ENCODE data around the gene PLCXD3. TPM values are rescaled to one million over a fixed set of nuclear protein-coding genes. Genes with fewer than 3 reads are reported as not detected.

Gene PLCXD3
- total and polyA plus RNA-seq, 2 of the 4 experiments (the other 2 are of a cell fraction): under 0.01 to 0.02 TPM

DNA sequence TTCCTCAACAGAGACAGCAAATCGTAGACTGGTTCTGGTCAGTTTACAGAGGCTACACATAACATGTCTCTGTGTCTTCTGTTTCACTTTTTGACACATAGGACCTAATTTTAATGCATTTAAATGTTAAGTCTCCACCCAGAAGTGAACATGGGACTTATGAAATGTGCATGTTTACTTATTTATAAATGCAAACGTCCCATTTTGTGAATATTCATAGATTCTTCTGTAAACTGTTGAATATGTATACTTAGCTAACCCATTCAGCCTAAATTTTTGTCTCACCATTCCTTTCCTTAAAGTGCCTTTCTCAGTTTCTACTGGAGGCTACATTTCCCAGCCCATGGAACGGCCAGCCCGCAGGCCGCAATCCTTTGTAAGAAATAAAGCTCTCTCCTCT lies 137.2 kb downstream of the PLCXD3 start:
- no peak overlapping the region for H3K27ac ChIP-seq (ENCODE audit: insufficient read depth, low read length)
- no peak overlapping the region for H3K9ac ChIP-seq (ENCODE audit: low read depth, low read length)
- no peak overlapping the region for H3K14ac ChIP-seq (replicated peaks; ENCODE audit: low read depth, low read length)
- no peak overlapping the region for H3K4me3 ChIP-seq (ENCODE audit: insufficient read depth, low read depth, low read length)
- H4K20me1 ChIP-seq (ENCODE audit: insufficient read depth, low read length): no peaks in the 10 kb centered on the region
- BruUV-seq (replicated peaks): no TSS peak
- no peak overlapping the region for H2AFZ ChIP-seq (replicated peaks; ENCODE audit: low read length, poor library complexity)
- intact Hi-C loops (cut with micrococcal nuclease): no loop called here
- H2AK9ac ChIP-seq (replicated peaks; ENCODE audit: low read depth, low read length, poor library complexity): no peak overlapping the region
- H2BK120ac ChIP-seq (ENCODE audit: low read depth, low read length): no peak overlapping the region
- ATAC-seq (ENCODE audit: low read depth) (no peak), DNase-seq (no peak)
- no peak overlapping the region for H4K91ac ChIP-seq (ENCODE audit: insufficient read depth, low read depth, low read length)
- no peak overlapping the region for H2AK5ac ChIP-seq (ENCODE audit: low read depth, low read length)
- ChIA-PET POLR2A (ENCODE audit: unreplicated experiment) (no interaction called here), CTCF (no interaction called here)
- in situ Hi-C loops (cut with MboI; ENCODE audit: low sequenced_read_pairs): no loop called here
- H2BK5ac ChIP-seq (ENCODE audit: low read depth, low read length, poor library complexity, severe bottlenecking): no peak overlapping the region
- no peak overlapping the region for H2BK15ac ChIP-seq (ENCODE audit: low read depth, low read length)
- no peak overlapping the region for H3K18ac ChIP-seq (ENCODE audit: low read depth, low read length)
- no peak overlapping the region for H3K4ac ChIP-seq (ENCODE audit: low read depth, low read length)
- H3K36me3 ChIP-seq (ENCODE audit: control insufficient read depth, insufficient read depth, low read length): no peaks in the 10 kb centered on the region
- H3K23ac ChIP-seq (ENCODE audit: low read depth, low read length): no peak overlapping the region
- H3K27me3 ChIP-seq (ENCODE audit: control insufficient read depth, insufficient read depth, low read length): no peaks in the 10 kb centered on the region
- no peak overlapping the region for H4K8ac ChIP-seq (ENCODE audit: low read depth in 2 of 2, low read length in 2 of 2)
- no peak overlapping the region for H3K4me2 ChIP-seq (ENCODE audit: low read depth, low read length)
- H3K9me1 ChIP-seq (ENCODE audit: insufficient read depth, low read length): peaks cover 4% of the 10 kb centered on the region; the same call in 1 of the 2 replicates
- H3K4me1 ChIP-seq (ENCODE audit: control insufficient read depth, insufficient read depth, low read length): peaks cover 2% of the 10 kb centered on the region; the same call in 1 of the 2 replicates
- dilution Hi-C loops (cut with HindIII; ENCODE audit: low sequenced_read_pairs, unreplicated experiment): no loop called here
- no peak overlapping the region for H3K56ac ChIP-seq (ENCODE audit: extremely low read depth, insufficient read depth, low read length)
- H2BK20ac ChIP-seq (ENCODE audit: low read depth, low read length): no peak overlapping the region
- no peaks in the 10 kb centered on the region for H3K79me1 ChIP-seq (ENCODE audit: low read depth in 1 of 2, low read length in 2 of 2)
- TF ChIP-seq, protein P1, sequence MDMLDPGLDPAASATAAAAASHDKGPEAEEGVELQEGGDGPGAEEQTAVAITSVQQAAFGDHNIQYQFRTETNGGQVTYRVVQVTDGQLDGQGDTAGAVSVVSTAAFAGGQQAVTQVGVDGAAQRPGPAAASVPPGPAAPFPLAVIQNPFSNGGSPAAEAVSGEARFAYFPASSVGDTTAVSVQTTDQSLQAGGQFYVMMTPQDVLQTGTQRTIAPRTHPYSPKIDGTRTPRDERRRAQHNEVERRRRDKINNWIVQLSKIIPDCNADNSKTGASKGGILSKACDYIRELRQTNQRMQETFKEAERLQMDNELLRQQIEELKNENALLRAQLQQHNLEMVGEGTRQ (IDR thresholded peaks at IDR 0.05; ENCODE audit: low read depth, low read length): no peak
- TF ChIP-seq CHD1 (IDR thresholded peaks at IDR 0.05; ENCODE audit: low read depth, low read length): no peak
- no peak for TF ChIP-seq MXI1 (IDR thresholded peaks at IDR 0.05; ENCODE audit: borderline replicate concordance, low read depth, low read length)
- no peak for TF ChIP-seq NFE2L2 (IDR thresholded peaks at IDR 0.05; ENCODE audit: low read depth, low read length)
- no peaks in the 10 kb centered on the region for H3K9me3 ChIP-seq (ENCODE audit: control insufficient read depth, insufficient read depth, low read length)
- H4K5ac ChIP-seq (ENCODE audit: low read depth, low read length): no peak overlapping the region
- WGBS, 2 experiments (ENCODE audit: extremely low coverage in 2 of 2, insufficient read length in 1 of 2): no CpG with 5 or more reads among the region's 5 CpGs

Data from IMR-90 (cell line).